ENCODE data around the gene TMEM139.

The TMEM139 gene

DNA sequence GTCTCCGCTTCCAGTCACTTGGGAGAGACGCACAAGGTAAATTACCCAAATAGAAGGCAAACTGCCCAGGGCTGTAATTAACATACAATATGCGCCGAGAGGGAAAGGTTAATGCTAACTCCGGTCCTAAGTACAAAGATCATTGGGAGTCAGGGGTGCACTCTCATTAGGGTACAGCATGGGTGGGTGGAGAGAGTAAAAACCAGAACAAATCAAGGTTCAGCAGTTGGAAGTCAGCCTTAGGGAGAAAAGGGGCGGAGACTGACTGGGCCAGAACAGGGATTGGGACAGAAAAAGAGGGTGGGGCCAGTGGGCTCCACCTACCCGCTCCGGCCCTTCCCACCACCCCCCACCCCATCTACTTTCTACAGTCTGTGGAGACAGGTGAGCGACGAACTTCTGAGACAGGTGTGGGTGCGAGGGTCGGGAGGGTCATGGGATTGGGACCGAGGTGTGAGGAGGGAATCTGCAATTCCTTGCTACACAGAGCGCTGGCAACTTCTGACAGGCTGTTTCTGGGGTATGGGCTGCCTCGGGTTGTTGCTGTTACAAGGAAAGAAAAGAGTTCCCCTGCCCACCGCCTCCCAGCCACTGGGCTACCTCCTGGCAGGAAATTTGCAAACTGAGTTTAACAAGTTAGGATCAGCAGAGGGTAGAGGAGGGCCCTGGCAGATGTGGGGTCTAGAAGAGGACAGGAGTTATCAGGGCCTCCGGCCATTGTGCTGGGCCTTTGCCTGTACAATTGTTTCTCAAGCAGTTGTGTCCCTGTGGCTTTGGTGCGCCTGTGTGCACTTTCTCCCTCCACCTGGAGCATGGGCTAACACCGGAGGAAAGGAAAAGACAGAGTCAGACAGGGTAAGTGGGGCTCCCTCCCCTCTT lies at the start of gene TMEM139:
Gene TMEM139 (plus strand): TSS at position 368 of the 879 bp plus-strand sequence. CDS start 1,000 bp downstream, outside the sequence.
- Histone ChIP-seq H3K4me3 (ENCODE audit: insufficient read length, low read depth) (no peak within 1 kb of the TSS), H3K4me1 (ENCODE audit: insufficient read depth, insufficient read length) (peaks cover 4% of the 10 kb centered on the region), H3K27me3 (ENCODE audit: insufficient read depth, insufficient read length) (peaks cover 5% of the 10 kb centered on the region), H3K9me3 (ENCODE audit: insufficient read depth, low read length) (peaks cover 19% of the 10 kb centered on the region), H3K9ac (ENCODE audit: insufficient read length, low read depth) (no peak within 1 kb of the TSS), H3K36me3 (ENCODE audit: insufficient read depth, insufficient read length, low read length) (peaks cover 6% of the 10 kb centered on the region)
- DNase-seq (ENCODE audit: low read depth, low spot score), result no peak
- TF ChIP-seq SUZ12 (IDR thresholded peaks at IDR 0.05; ENCODE audit: extremely low read depth, insufficient read depth, insufficient read length), result no peak

DNA sequence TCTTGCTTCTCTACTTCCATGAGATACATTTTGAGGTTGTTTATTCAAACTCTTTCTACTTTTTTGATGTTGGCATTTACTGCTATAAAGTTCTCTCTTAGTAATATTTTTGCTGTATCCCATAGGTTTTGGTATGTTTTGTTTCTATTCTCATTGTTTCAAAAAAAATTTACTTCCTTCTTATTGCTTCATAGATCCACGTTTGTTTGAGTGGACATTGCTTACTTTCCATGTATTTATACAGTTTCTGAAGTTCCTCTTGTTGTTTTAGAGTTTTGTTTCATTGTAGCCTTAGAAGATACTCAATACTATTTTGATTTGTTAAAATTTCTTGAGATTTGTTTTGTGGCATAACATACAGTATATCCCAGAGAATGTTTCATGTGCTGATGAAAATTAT lies 49.2 kb upstream of the TMEM139 start:
- no peak for DNase-seq (ENCODE audit: low read depth, low spot score)
- Histone ChIP-seq H3K36me3 (ENCODE audit: insufficient read depth, insufficient read length, low read length) (no peaks in the 10 kb centered on the region), H3K9me3 (ENCODE audit: insufficient read depth, low read length) (peaks cover 25% of the 10 kb centered on the region), H3K27me3 (ENCODE audit: insufficient read depth, insufficient read length) (no peaks in the 10 kb centered on the region), H3K9ac (ENCODE audit: insufficient read length, low read depth) (no peak overlapping the region), H3K4me3 (ENCODE audit: insufficient read length, low read depth) (no peak overlapping the region), H3K4me1 (ENCODE audit: insufficient read depth, insufficient read length) (no peaks in the 10 kb centered on the region)
- no peak for TF ChIP-seq ZNF274 (IDR thresholded peaks at IDR 0.05; ENCODE audit: low read depth, low read length)
- TF ChIP-seq YY1 (IDR thresholded peaks at IDR 0.05; ENCODE audit: insufficient read depth, insufficient read length), result no peak
- no peak for TF ChIP-seq SUZ12 (IDR thresholded peaks at IDR 0.05; ENCODE audit: extremely low read depth, insufficient read depth, insufficient read length)

DNA sequence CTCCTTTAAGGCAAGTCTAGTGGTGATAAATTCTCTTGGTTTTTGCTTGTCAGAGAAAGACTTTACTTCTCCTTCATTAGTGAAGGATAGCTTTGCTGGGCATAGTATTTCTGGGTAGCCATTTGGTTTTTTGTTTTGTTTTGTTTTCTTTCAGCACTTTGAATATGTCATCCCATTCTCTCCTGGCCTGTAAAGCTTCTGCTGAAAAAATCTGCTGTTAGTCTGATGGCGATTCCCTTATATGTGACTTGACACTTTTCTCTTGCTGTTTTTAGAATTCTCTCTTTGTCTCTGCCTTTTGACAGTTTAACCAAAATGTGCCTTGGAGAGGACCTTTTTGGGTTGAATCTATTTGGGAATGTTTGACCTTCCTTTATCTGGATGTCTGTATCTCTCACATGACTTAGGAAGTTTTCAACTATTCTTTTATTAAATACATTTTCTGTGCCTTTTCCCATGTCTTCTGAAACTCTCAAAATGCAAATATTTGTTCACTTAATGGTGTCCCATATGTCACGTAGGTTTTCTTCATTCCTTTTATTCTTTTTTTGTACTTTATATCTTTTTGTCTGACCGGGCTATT lies 48.3 kb upstream of the TMEM139 start:
- Histone ChIP-seq H3K9me3 (ENCODE audit: insufficient read depth, low read length) (peaks cover 25% of the 10 kb centered on the region), H3K36me3 (ENCODE audit: insufficient read depth, insufficient read length, low read length) (no peaks in the 10 kb centered on the region), H3K9ac (ENCODE audit: insufficient read length, low read depth) (no peak overlapping the region), H3K27me3 (ENCODE audit: insufficient read depth, insufficient read length) (no peaks in the 10 kb centered on the region), H3K4me3 (ENCODE audit: insufficient read length, low read depth) (no peak overlapping the region), H3K4me1 (ENCODE audit: insufficient read depth, insufficient read length) (no peaks in the 10 kb centered on the region)
- no peak for DNase-seq (ENCODE audit: low read depth, low spot score)
- no peak for TF ChIP-seq ZNF274 (IDR thresholded peaks at IDR 0.05; ENCODE audit: low read depth, low read length)
- TF ChIP-seq YY1 (IDR thresholded peaks at IDR 0.05; ENCODE audit: insufficient read depth, insufficient read length), result no peak

DNA sequence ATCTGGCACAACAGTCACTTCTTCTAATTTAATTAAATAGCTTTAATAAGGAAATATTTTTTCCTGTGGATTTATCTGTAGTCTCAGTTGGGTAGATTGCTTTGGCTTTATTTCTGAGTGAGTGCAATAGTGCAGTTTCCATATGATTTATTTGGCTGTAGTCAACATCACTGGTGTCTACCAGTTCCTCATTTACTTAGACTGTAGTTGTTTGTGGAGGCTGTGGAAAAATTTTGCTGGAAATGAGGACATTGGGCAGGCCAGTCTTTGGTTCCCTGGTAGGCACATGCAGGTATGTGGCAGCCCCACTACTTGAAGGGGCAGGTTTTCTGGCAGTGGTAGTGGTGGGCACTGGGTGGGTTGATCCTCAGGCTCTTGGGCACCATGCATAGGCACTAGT lies 47.4 kb upstream of the TMEM139 start:
- no peaks in the 10 kb centered on the region for H3K36me3 ChIP-seq (ENCODE audit: insufficient read depth, insufficient read length, low read length)
- TF ChIP-seq ZNF274 (IDR thresholded peaks at IDR 0.05; ENCODE audit: low read depth, low read length) (no peak), YY1 (IDR thresholded peaks at IDR 0.05; ENCODE audit: insufficient read depth, insufficient read length) (no peak), SUZ12 (IDR thresholded peaks at IDR 0.05; ENCODE audit: extremely low read depth, insufficient read depth, insufficient read length) (no peak)
- H3K9me3 ChIP-seq (ENCODE audit: insufficient read depth, low read length), result peaks cover 25% of the 10 kb centered on the region
- no peaks in the 10 kb centered on the region for H3K27me3 ChIP-seq (ENCODE audit: insufficient read depth, insufficient read length)
- DNase-seq (ENCODE audit: low read depth, low spot score), result no peak
- H3K9ac ChIP-seq (ENCODE audit: insufficient read length, low read depth), result no peak overlapping the region
- no peaks in the 10 kb centered on the region for H3K4me1 ChIP-seq (ENCODE audit: insufficient read depth, insufficient read length)
- no peak overlapping the region for H3K4me3 ChIP-seq (ENCODE audit: insufficient read length, low read depth)

DNA sequence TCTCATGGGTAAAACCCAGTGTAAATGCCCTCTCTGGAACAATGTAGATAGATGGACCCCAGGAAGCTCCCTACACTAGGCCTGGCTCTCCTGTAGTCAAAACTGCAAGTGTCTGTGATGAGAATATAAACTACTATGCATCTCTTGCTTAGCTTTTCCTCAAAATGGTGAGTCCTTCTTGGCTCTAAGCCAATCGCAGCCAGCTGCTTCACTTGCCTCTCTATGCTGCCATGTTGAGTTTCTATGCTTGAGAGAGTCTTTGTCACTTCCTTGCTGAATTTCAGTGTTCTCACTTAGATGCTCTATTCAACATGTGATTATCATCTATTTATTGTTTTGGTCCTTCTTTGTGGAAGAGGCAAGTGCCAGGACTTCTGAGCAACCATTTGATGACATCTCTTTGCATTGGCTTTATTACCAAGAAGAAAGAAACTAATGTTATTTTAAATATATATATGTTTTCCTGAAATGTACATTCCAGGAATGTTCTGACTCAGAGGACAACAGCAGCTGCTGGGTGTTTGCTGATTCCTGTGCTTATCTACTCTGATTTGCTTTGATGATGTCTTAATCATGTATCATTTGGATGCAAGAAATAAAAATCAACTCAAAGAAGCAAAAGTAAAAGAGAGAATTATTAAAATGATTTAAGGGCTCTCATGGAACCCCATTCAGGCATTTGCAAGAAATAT lies 46.3 kb upstream of the TMEM139 start:
- Histone ChIP-seq H3K9ac (ENCODE audit: insufficient read length, low read depth) (no peak overlapping the region), H3K27me3 (ENCODE audit: insufficient read depth, insufficient read length) (no peaks in the 10 kb centered on the region), H3K4me3 (ENCODE audit: insufficient read length, low read depth) (no peak overlapping the region)

DNA sequence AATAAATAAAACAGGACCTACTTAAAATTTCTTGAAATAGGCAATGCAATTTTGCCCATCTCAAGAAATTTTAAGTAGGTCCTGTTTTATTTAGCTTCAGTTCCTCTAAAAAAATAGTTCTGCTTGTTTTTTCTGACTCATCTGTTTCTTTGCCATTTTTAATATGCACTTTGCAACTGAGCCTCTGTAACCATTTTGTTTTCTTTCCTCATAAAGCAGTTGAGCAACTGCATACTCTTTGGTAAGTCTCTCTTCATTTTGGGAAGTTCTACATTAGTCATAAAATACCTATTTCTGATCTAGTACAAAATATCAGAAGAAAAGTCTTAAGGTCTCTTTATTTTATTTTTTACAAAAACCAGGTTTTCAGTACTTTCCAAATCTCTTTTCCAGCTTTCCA lies 44.9 kb upstream of the TMEM139 start:
- peaks cover 25% of the 10 kb centered on the region for H3K9me3 ChIP-seq (ENCODE audit: insufficient read depth, low read length)
- no peaks in the 10 kb centered on the region for H3K27me3 ChIP-seq (ENCODE audit: insufficient read depth, insufficient read length)
- H3K36me3 ChIP-seq (ENCODE audit: insufficient read depth, insufficient read length, low read length), result no peaks in the 10 kb centered on the region
- no peak overlapping the region for H3K4me3 ChIP-seq (ENCODE audit: insufficient read length, low read depth)
- H3K9ac ChIP-seq (ENCODE audit: insufficient read length, low read depth), result no peak overlapping the region
- no peak for TF ChIP-seq SUZ12 (IDR thresholded peaks at IDR 0.05; ENCODE audit: extremely low read depth, insufficient read depth, insufficient read length)
- TF ChIP-seq YY1 (IDR thresholded peaks at IDR 0.05; ENCODE audit: insufficient read depth, insufficient read length), result no peak
- no peak for TF ChIP-seq ZNF274 (IDR thresholded peaks at IDR 0.05; ENCODE audit: low read depth, low read length)
- no peaks in the 10 kb centered on the region for H3K4me1 ChIP-seq (ENCODE audit: insufficient read depth, insufficient read length)
- DNase-seq (ENCODE audit: low read depth, low spot score), result no peak

More for the DNA sequence above, 46.3 kb upstream of the TMEM139 start:
- Histone ChIP-seq H3K9me3 (ENCODE audit: insufficient read depth, low read length) (peaks cover 25% of the 10 kb centered on the region), H3K4me1 (ENCODE audit: insufficient read depth, insufficient read length) (no peaks in the 10 kb centered on the region), H3K36me3 (ENCODE audit: insufficient read depth, insufficient read length, low read length) (no peaks in the 10 kb centered on the region)
- TF ChIP-seq SUZ12 (IDR thresholded peaks at IDR 0.05; ENCODE audit: extremely low read depth, insufficient read depth, insufficient read length) (no peak), YY1 (IDR thresholded peaks at IDR 0.05; ENCODE audit: insufficient read depth, insufficient read length) (no peak), ZNF274 (IDR thresholded peaks at IDR 0.05; ENCODE audit: low read depth, low read length) (no peak)
- no peak for DNase-seq (ENCODE audit: low read depth, low spot score)

All from NT2/D1 (cell line).